Lower leg skin (tissue), 4 donors: ENCODE data around the gene ENDOU. TPM values are rescaled to one million over a fixed set of nuclear protein-coding genes. Genes with fewer than 3 reads are reported as not detected.

ENCODE experiments used
- DNase-seq, 2 donors: peaks; one replicate each; pipeline ENCODE4 v3.0.0-alpha.2; 2019; ENCODE audit warnings: low spot score in 2 of 2
- H3K4me3 ChIP-seq: fragments of 200-600 bp; sonication (generic); 2 replicates; pipeline ENCODE4 v1.5.1; 2017; ENCODE audit warnings: mild to moderate bottlenecking, low read depth; ENCODE audit not compliant: poor library complexity, severe bottlenecking
- CTCF ChIP-seq, 3 donors: fragments of 450-650 bp; IDR thresholded peaks; one replicate each; pipeline ENCODE4 v1.5.1; 2016; ENCODE audit warnings: antibody characterized with exemption in 3 of 3, mild to moderate bottlenecking in 3 of 3, moderate library complexity in 2 of 3
- POLR2A ChIP-seq, 2 donors: fragments of 450-650 bp; IDR thresholded peaks; one replicate each; pipeline ENCODE4 v1.6.1; 2016 to 2017; ENCODE audit warnings: antibody characterized with exemption in 2 of 2, mild to moderate bottlenecking in 1 of 2, moderate library complexity in 1 of 2
- WGBS, 2 donors: methylation state at CpG; one replicate each; pipeline ENCODE4 v1.1.5; 2018; 5-methylcytosine and 5-hydroxymethylcytosine counted together
- intact Hi-C: fragments of 100-400 bp; cut with DNase I; formaldehyde crosslinking; loops from one replicate; pipeline ENCODE4 v1.15.0; 2023; ENCODE audit warnings: low total_unique reads
- total RNA-seq, 4 donors: library from RNA; depleted of rRNA; stranded (reverse); fragments of >200 nt; gene quantifications; one replicate each; pipeline ENCODE4 v1.1.0, GENCODE V29; 2016

Gene ENDOU
- total RNA-seq, 4 donors from 2014 or later = 6.4 to 30.5 (median 17.8) TPM

DNA sequence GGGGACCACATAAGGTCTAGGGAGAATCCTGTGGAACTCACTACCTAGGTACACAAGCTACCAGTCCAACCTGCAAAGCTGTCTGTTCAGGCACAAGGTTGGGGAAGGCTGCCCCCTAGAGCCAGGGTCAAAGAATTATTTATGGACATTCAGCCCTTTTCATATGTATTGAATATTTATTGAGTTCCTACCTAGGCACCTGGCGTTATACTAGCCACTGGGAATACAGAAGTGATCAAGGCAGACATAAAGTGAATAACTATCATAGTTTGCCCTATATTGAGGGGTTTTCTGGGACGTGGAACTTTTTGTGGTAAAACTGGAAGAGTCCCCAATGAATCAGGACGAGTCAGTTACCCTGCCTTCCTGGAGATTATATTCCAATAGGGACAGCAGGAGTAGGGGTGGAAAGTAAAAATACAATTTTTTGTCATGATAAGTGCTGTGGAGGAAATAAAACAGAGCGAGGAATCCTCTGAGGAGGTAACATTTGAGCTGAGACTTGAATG, 42.0 kb upstream of the ENDOU start:
- TF ChIP-seq CTCF (IDR thresholded peaks at IDR 0.05) (no peak), POLR2A (IDR thresholded peaks at IDR 0.05) (no peak)
- no peak overlapping the region for H3K4me3 ChIP-seq
- 49 to 56% methylated on average over 4 of the region's 4 CpGs for WGBS, 2 donors
- DNase-seq = no peak
- intact Hi-C loops = no loop called here

- no peak for DNase-seq
- no peak overlapping the region for H3K4me3 ChIP-seq
- WGBS, 2 donors = 59 to 67% methylated on average over 5 of the region's 5 CpGs
- TF ChIP-seq CTCF (IDR thresholded peaks at IDR 0.05) (no peak), POLR2A (IDR thresholded peaks at IDR 0.05) (no peak)
- intact Hi-C loops = no loop called here
Measured at GRCh38 chr12:47766502-47767215, 41.4 kb upstream of the ENDOU start.

DNA sequence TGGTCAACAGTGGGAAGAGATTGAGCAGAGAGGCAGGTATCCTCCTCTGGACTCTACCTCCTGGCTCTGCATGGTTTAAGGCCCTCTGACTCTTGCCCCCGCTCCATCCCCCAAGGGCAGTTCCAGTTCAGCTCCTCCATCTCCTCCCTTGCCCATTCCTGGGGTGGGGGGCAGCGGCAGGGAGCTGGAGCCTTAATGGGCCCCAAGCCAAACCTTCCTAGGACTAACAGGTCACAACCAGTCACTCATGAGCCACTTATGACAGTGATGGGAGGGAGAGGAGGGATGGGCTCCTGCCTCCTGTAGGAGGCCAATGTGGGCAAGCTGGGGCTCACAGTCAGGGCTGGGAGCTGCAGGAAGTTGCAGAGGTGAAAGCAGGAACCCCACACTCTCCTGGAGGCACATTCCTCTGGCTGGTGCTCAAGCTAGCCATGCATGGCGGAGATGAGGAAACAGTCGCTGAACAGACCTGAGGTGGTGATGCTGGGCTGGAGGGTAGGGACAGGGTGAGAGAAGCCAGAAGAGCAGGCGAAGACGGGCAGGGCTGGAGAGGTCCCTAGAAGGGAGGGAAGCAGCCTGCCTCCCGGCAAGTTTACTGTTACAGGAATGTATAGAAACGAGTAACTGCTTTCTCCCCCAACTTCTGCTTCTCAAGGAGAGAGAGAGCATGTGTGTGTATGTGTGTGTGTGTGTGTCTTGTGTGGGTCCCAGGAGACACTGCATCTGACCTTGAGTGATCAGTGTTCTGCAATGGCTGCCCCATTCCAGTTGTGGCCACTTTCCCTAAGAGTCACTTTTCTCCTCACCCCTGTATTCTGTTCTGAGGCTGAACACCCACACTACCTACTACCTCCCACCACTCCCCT, 38.4 kb upstream of the ENDOU start:
- intact Hi-C loops = no loop called here
- H3K4me3 ChIP-seq = no peak overlapping the region
- DNase-seq = no peak
- 49 to 50% methylated on average over 8 of the region's 8 CpGs for WGBS, 2 donors
- no peak for TF ChIP-seq POLR2A (IDR thresholded peaks at IDR 0.05)
- TF ChIP-seq CTCF (IDR thresholded peaks at IDR 0.05) = no peak

- intact Hi-C loops = no loop called here
- H3K4me3 ChIP-seq = no peak overlapping the region
- no peak for TF ChIP-seq POLR2A (IDR thresholded peaks at IDR 0.05)
- no peak for TF ChIP-seq CTCF (IDR thresholded peaks at IDR 0.05)
- DNase-seq = no peak
- WGBS, 2 donors = 63% methylated on average over 3 of the region's 3 CpGs
Measured at GRCh38 chr12:47762850-47763465, 37.7 kb upstream of the ENDOU start.

DNA sequence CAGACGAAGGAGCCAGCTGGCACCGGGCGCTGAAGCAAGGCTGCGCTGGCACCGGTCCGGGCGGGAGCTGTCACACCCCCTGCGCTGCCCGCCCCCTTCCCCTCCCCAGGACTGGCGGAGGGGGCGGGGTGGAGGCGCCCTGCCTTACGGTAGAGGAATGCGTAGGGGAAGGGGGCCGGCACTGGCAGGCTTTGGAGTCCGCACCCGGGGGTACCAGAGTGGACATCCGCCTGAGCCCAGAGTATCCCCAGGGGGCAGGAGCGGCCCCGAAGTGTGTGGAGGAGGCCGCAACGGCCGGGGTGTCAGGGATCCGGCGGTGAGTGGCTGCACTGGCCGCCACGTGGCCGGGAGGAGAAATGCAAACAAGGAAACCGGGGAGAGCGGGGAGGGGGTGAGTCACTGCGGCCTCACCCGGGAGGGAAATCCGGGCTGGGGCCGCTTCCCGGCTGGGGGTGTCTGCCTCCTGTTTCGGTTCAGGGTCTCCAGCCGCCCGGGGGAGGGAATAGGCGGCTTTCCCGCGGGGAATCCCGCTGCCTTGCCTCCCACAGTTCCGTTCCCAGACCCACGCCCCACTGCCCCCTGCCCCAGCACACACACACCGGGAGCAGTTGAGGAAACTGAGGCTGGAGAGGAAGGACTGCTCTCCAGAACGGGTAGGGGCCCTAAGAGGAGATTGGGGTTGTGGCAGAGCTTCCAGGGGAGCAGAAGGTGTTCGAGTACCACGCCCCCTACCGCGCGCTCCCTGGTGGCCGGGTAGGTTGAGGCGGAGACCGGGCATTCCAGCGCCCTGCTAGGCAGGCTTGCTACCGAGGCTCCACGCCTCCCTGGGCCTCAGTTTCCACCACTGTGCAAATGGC, 33.8 kb upstream of the ENDOU start, which contains the start of gene RAPGEF3:
Gene RAPGEF3, minus strand, starts transcription at position 47 of the 857 bp plus-strand sequence. CDS start 324 bp downstream, outside the sequence.
- DNase-seq = peak; percentile 73 to 97
- WGBS, 2 donors = 4% methylated on average over 19 to 54 of the region's 57 CpGs
- H3K4me3 ChIP-seq = peak within 1 kb of the TSS; percentile 37
- no peak for TF ChIP-seq POLR2A (IDR thresholded peaks at IDR 0.05)
- TF ChIP-seq CTCF (IDR thresholded peaks at IDR 0.05) = no peak
- intact Hi-C loops = no loop called here
